ENCODE measurements around the gene GAREM1.

DNA sequence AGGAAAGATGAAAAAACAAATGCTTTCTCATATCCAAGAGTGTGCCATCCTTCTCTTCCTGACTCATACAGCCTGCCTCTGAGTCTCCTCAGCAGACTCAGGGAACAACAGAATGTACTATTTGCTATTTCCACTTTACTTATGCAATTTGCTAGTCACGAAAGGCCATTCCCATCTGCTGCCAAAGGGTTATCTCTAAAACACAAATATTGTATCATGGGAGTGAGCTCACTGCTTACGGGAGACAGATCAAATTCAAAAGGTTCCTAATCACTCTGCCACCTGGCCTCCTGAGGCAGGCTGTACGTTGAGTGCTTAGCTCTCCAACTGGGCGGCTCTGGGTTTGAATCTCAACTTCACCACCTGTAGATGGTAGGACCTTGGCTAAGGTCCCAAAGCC, 92.0 kb downstream of the GAREM1 start:
- TF ChIP-seq, protein P1, sequence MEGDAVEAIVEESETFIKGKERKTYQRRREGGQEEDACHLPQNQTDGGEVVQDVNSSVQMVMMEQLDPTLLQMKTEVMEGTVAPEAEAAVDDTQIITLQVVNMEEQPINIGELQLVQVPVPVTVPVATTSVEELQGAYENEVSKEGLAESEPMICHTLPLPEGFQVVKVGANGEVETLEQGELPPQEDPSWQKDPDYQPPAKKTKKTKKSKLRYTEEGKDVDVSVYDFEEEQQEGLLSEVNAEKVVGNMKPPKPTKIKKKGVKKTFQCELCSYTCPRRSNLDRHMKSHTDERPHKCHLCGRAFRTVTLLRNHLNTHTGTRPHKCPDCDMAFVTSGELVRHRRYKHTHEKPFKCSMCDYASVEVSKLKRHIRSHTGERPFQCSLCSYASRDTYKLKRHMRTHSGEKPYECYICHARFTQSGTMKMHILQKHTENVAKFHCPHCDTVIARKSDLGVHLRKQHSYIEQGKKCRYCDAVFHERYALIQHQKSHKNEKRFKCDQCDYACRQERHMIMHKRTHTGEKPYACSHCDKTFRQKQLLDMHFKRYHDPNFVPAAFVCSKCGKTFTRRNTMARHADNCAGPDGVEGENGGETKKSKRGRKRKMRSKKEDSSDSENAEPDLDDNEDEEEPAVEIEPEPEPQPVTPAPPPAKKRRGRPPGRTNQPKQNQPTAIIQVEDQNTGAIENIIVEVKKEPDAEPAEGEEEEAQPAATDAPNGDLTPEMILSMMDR (IDR thresholded peaks at IDR 0.05; ENCODE audit: low read depth, low read length) = no peak
- TF ChIP-seq EZH2phosphoT487 (IDR thresholded peaks at IDR 0.05; ENCODE audit: low read depth) = no peak
